ENCODE results near the gene SH3PXD2A. TPM values are rescaled to one million over a fixed set of nuclear protein-coding genes. Genes with fewer than 3 reads are reported as not detected.

Gene SH3PXD2A
- total RNA-seq, 1 donor from 2014 or later = 56.2 TPM

DNA sequence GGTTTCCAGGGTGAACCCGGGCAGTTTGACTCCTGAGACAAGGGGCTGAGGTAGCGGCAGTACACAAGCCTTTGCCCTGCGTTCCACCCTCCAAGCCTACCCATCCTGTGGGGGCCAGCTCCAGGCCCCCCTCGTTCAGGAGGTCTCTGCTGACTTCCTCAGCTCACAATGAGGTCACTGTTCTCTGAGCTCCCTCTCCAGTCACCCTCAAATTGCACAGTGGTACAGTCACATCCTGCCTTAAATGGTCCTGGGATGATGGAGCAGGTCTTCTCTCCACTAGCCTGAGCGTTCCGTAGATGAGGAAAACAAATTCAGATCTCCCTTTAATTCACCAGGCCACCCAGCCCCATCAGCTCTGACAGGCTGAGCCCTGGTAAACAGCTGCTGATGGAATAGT, 90.2 kb downstream of the SH3PXD2A start:
- H3K27ac ChIP-seq = no peak overlapping the region
- intact Hi-C loops (cut with DNase I) = no loop called here
- peaks cover 21% of the 10 kb centered on the region for H3K4me1 ChIP-seq

DNA sequence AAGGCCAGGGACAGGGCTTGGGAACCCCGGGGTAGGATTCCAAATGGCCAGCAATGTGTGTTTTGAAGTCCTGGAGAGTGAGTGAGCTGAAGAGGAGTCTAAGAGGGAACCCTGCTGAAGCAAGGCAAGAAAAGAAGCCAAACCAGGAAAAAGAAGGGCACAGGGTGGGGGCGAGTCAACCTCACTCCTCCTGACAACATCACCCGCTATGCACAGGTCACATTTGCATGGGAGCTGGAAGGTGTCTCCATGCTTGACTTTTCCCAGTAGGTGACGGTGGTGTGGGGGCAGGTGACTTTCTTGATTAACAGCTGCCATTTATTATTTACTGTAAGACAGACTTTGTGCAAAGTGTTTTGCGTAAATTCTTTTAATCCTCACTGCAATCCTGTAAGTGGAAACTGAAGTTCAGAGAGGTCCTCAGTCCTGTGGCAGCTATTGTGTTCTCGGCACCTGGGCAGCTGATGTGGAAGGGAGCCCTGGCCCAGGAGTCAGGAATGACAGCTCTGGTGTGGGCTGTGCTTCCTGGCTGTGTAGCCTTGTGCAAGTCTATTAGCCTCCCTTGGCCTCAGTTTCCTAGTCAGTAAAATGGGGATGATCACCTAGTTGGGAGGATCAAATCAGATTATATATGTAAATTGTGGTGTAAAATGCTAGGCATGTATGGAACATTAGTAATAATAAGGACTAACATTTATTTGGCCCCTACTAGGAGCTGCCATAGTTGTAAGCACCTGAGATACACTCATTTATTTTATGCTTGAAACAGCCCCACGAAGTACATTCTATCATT, 90.9 kb downstream of the SH3PXD2A start:
- TF ChIP-seq, protein P1, sequence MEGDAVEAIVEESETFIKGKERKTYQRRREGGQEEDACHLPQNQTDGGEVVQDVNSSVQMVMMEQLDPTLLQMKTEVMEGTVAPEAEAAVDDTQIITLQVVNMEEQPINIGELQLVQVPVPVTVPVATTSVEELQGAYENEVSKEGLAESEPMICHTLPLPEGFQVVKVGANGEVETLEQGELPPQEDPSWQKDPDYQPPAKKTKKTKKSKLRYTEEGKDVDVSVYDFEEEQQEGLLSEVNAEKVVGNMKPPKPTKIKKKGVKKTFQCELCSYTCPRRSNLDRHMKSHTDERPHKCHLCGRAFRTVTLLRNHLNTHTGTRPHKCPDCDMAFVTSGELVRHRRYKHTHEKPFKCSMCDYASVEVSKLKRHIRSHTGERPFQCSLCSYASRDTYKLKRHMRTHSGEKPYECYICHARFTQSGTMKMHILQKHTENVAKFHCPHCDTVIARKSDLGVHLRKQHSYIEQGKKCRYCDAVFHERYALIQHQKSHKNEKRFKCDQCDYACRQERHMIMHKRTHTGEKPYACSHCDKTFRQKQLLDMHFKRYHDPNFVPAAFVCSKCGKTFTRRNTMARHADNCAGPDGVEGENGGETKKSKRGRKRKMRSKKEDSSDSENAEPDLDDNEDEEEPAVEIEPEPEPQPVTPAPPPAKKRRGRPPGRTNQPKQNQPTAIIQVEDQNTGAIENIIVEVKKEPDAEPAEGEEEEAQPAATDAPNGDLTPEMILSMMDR (IDR thresholded peaks at IDR 0.05) = no peak
- TF ChIP-seq POLR2AphosphoS5 (IDR thresholded peaks at IDR 0.05; ENCODE audit: insufficient read depth in 1 of 2, low read depth in 1 of 2) = no peak
- no peak for TF ChIP-seq POLR2A (IDR thresholded peaks at IDR 0.05)
- intact Hi-C loops (cut with DNase I) = no loop called here
- H3K4me3 ChIP-seq = no peak overlapping the region

More for the DNA sequence above, 90.2 kb downstream of the SH3PXD2A start:
- DNase-seq (ENCODE audit: extremely low spot score in 2 of 2) = no peak
- no peaks in the 10 kb centered on the region for H3K9me3 ChIP-seq
- H3K4me3 ChIP-seq = no peak overlapping the region
- TF ChIP-seq POLR2AphosphoS5 (IDR thresholded peaks at IDR 0.05; ENCODE audit: insufficient read depth in 1 of 2, low read depth in 1 of 2) = no peak
- TF ChIP-seq, protein P1 (IDR thresholded peaks at IDR 0.05) = no peak
- TF ChIP-seq POLR2A (IDR thresholded peaks at IDR 0.05) = no peak
- H3K36me3 ChIP-seq = peaks cover 0 to 3% of the 10 kb centered on the region in 2 donors
- H3K27me3 ChIP-seq = no peaks in the 10 kb centered on the region

DNA sequence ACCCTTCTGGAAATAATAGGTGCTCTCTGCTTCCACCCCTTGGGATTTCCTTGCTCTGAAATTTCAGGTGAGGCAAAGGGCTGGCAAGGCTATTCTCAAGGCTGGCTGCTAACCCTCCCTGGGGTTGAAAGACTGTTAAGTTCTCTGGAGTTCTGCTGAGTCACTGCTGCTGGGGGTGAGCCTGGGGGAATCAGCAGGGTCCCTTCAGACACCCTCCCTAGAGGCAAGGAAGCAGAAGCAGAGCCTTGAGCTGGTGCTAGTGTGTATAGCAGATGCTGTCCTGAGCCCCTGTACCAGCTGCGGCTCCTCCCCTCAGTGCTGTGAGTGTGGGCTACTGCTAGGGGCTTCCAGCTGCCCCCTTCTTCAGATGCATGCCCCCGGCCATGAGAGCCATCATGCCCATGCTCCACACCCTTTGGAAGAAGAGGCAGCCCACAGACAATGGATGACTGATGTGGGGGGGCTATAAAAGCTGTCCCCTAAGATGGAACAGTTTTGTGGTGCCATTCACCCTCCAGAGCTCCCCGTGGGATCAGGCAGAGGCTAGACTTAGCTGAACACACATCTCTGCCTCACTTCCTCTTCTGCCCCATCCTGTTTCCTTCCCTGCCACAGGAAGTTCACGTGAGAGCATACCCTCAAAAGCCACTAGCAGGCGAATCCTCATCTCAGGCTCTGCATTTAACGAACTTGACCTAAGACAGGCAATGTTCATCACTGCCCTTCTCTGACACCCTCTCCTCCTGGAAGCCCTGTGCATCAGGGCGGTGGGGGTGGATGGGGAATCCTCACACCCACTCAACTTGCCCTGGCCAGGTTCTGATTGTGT, 91.8 kb downstream of the SH3PXD2A start:
- intact Hi-C loops (cut with DNase I) = no loop called here
- DNase-seq (ENCODE audit: extremely low spot score in 2 of 2) = no peak
- no peak for TF ChIP-seq POLR2A (IDR thresholded peaks at IDR 0.05)
- TF ChIP-seq POLR2AphosphoS5 (IDR thresholded peaks at IDR 0.05; ENCODE audit: insufficient read depth in 1 of 2, low read depth in 1 of 2) = no peak
- TF ChIP-seq, protein P1 (IDR thresholded peaks at IDR 0.05) = no peak
- no peaks in the 10 kb centered on the region for H3K9me3 ChIP-seq
- H3K36me3 ChIP-seq = peaks cover 0 to 3% of the 10 kb centered on the region in 2 donors
- no peaks in the 10 kb centered on the region for H3K27me3 ChIP-seq
- H3K4me1 ChIP-seq = peaks cover 37% of the 10 kb centered on the region
- no peak overlapping the region for H3K27ac ChIP-seq
- no peak overlapping the region for H3K4me3 ChIP-seq

More for the DNA sequence above, 90.9 kb downstream of the SH3PXD2A start:
- no peaks in the 10 kb centered on the region for H3K9me3 ChIP-seq
- no peak overlapping the region for H3K27ac ChIP-seq
- peaks cover 28% of the 10 kb centered on the region for H3K4me1 ChIP-seq
- peaks cover 0 to 3% of the 10 kb centered on the region in 2 donors for H3K36me3 ChIP-seq
- no peak for DNase-seq (ENCODE audit: extremely low spot score in 2 of 2)
- no peaks in the 10 kb centered on the region for H3K27me3 ChIP-seq

DNA sequence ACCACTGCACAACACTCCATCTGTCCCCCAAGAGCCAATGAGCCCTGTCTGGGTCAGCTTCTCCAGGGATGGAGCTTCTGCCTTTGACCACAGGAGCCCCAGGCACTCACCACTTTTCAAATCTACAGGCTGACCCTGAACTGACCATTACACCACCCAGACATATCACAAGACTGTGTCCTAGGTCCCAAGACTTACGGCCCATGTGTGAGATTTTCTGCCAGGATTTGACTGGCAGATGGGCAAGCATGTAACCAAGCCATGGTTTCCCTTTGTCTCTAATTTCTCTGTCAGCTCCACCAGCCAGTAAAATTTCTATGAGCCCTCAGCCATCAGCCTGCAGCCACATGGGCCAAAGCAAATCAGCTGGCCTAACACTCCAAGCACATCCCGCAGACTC, 92.5 kb downstream of the SH3PXD2A start:
- H3K27ac ChIP-seq = no peak overlapping the region
- intact Hi-C loops (cut with DNase I) = no loop called here
- TF ChIP-seq, protein P1 (IDR thresholded peaks at IDR 0.05) = no peak
- TF ChIP-seq POLR2AphosphoS5 (IDR thresholded peaks at IDR 0.05; ENCODE audit: insufficient read depth in 1 of 2, low read depth in 1 of 2) = no peak
- TF ChIP-seq POLR2A (IDR thresholded peaks at IDR 0.05) = no peak
- no peak for DNase-seq (ENCODE audit: extremely low spot score in 2 of 2)
- H3K36me3 ChIP-seq = peaks cover 0 to 3% of the 10 kb centered on the region in 2 donors
- H3K4me1 ChIP-seq = peaks cover 44% of the 10 kb centered on the region
- no peaks in the 10 kb centered on the region for H3K9me3 ChIP-seq
- no peaks in the 10 kb centered on the region for H3K27me3 ChIP-seq
- H3K4me3 ChIP-seq = no peak overlapping the region
